ENCODE results near the gene MRPS15.

MRPS15 gene

GRCh38 chr1:36420409-36420808 lies 43.8 kb downstream of the MRPS15 start:
- Histone ChIP-seq H3K27me3 (ENCODE audit: control insufficient read depth, low read length) (no peaks in the 10 kb centered on the region), H3K4me3 (ENCODE audit: low read length) (peak overlapping the region; percentile 30), H3K9me3 (ENCODE audit: control insufficient read depth, insufficient read depth, low read length) (no peaks in the 10 kb centered on the region), H3K27ac (ENCODE audit: low read depth, low read length) (peak overlapping the region; percentile 22; the same call in 1 of the 2 replicates), H3K4me1 (ENCODE audit: control insufficient read depth, low read length) (peaks cover 25% of the 10 kb centered on the region), H3K36me3 (ENCODE audit: control insufficient read depth, low read length) (no peaks in the 10 kb centered on the region), H3K9me2 (replicated peaks; ENCODE audit: control insufficient read depth, low read length) (no peaks in the 10 kb centered on the region), H4K20me1 (ENCODE audit: control insufficient read depth, insufficient read depth, low read depth, low read length) (no peaks in the 10 kb centered on the region), H3K79me2 (ENCODE audit: control insufficient read depth, low read length) (no peaks in the 10 kb centered on the region), H3K4me2 (ENCODE audit: low read length) (peak overlapping the region; percentile 58), H3F3A (ENCODE audit: control insufficient read depth, insufficient read depth) (no peaks in the 10 kb centered on the region)
- no peak for TF ChIP-seq CTCF (IDR thresholded peaks at IDR 0.05; ENCODE audit: low read depth, low read length, poor library complexity, severe bottlenecking)
- TF ChIP-seq EZH2phosphoT487 (IDR thresholded peaks at IDR 0.05; ENCODE audit: borderline replicate concordance, low read length): no peak

GRCh38 chr1:36419569-36419968 lies 44.6 kb downstream of the MRPS15 start:
- peaks cover 25% of the 10 kb centered on the region for H3K4me1 ChIP-seq (ENCODE audit: control insufficient read depth, low read length)
- H3K9me2 ChIP-seq (replicated peaks; ENCODE audit: control insufficient read depth, low read length): no peaks in the 10 kb centered on the region
- 0 out of 2 replicates have a peak, but pooled peaks cover under 1% of the 10 kb centered on the region for H3K9me3 ChIP-seq (ENCODE audit: control insufficient read depth, insufficient read depth, low read length)
- no peaks in the 10 kb centered on the region for H4K20me1 ChIP-seq (ENCODE audit: control insufficient read depth, insufficient read depth, low read depth, low read length)
- no peaks in the 10 kb centered on the region for H3K79me2 ChIP-seq (ENCODE audit: control insufficient read depth, low read length)
- H3K27ac ChIP-seq (ENCODE audit: low read depth, low read length): no peak overlapping the region
- no peaks in the 10 kb centered on the region for H3K27me3 ChIP-seq (ENCODE audit: control insufficient read depth, low read length)
- no peak overlapping the region for H3K4me3 ChIP-seq (ENCODE audit: low read length)
- H3K36me3 ChIP-seq (ENCODE audit: control insufficient read depth, low read length): no peaks in the 10 kb centered on the region
- no peak for TF ChIP-seq EZH2phosphoT487 (IDR thresholded peaks at IDR 0.05; ENCODE audit: borderline replicate concordance, low read length)
- TF ChIP-seq CTCF (IDR thresholded peaks at IDR 0.05; ENCODE audit: low read depth, low read length, poor library complexity, severe bottlenecking): no peak
- no peaks in the 10 kb centered on the region for H3F3A ChIP-seq (ENCODE audit: control insufficient read depth, insufficient read depth)
- no peak overlapping the region for H3K4me2 ChIP-seq (ENCODE audit: low read length)

GRCh38 chr1:36419140-36419539 lies 45.0 kb downstream of the MRPS15 start:
- H3K9me2 ChIP-seq (replicated peaks; ENCODE audit: control insufficient read depth, low read length): no peaks in the 10 kb centered on the region
- no peak for TF ChIP-seq EZH2phosphoT487 (IDR thresholded peaks at IDR 0.05; ENCODE audit: borderline replicate concordance, low read length)
- TF ChIP-seq CTCF (IDR thresholded peaks at IDR 0.05; ENCODE audit: low read depth, low read length, poor library complexity, severe bottlenecking): no peak
- H3K4me1 ChIP-seq (ENCODE audit: control insufficient read depth, low read length): peaks cover 28% of the 10 kb centered on the region
- no peaks in the 10 kb centered on the region for H3F3A ChIP-seq (ENCODE audit: control insufficient read depth, insufficient read depth)
- H3K4me3 ChIP-seq (ENCODE audit: low read length): no peak overlapping the region
- no peaks in the 10 kb centered on the region for H3K79me2 ChIP-seq (ENCODE audit: control insufficient read depth, low read length)
- H3K4me2 ChIP-seq (ENCODE audit: low read length): 0 out of 2 replicates have a peak overlapping the region, but pooled peaks have one; percentile 18
- H4K20me1 ChIP-seq (ENCODE audit: control insufficient read depth, insufficient read depth, low read depth, low read length): no peaks in the 10 kb centered on the region
- H3K36me3 ChIP-seq (ENCODE audit: control insufficient read depth, low read length): no peaks in the 10 kb centered on the region
- H3K27me3 ChIP-seq (ENCODE audit: control insufficient read depth, low read length): no peaks in the 10 kb centered on the region
- peaks cover 5% of the 10 kb centered on the region; the same call in 1 of the 2 replicates for H3K9me3 ChIP-seq (ENCODE audit: control insufficient read depth, insufficient read depth, low read length)
- H3K27ac ChIP-seq (ENCODE audit: low read depth, low read length): no peak overlapping the region
